H9 (cell line): ENCODE data around the gene GPRASP3. TPM values are rescaled to one million over a fixed set of nuclear protein-coding genes. Genes with fewer than 3 reads are reported as not detected.

Experiments
- DNase-seq: peaks from one replicate; pipeline ENCODE4 v3.0.0-alpha.2; 2017
- H2AFZ ChIP-seq: one replicate; pipeline ENCODE4 v1.6.1; 2013; ENCODE audit warnings: mild to moderate bottlenecking, low read length, control low read depth, moderate library complexity
- H2AK5ac ChIP-seq: 2 replicates; pipeline ENCODE4 v1.6.1; 2013; ENCODE audit warnings: low read length, control low read depth, mixed read lengths; ENCODE audit not compliant: insufficient read length
- H2BK120ac ChIP-seq: one replicate; pipeline ENCODE4 v1.6.1; 2013; ENCODE audit warnings: low read depth, mild to moderate bottlenecking, low read length, control low read depth, inconsistent platforms; ENCODE audit not compliant: poor library complexity, severe bottlenecking
- H2BK12ac ChIP-seq: 2 replicates; pipeline ENCODE4 v1.6.1; 2013; ENCODE audit warnings: low read length, control low read depth, mixed read lengths, low read depth; ENCODE audit not compliant: insufficient read length
- H2BK15ac ChIP-seq: 2 replicates; pipeline ENCODE4 v1.6.1; 2013; ENCODE audit warnings: low read depth, low read length, control low read depth
- H2BK20ac ChIP-seq: one replicate; pipeline ENCODE4 v1.6.1; 2013; ENCODE audit warnings: low read depth, mild to moderate bottlenecking, low read length, control low read depth, inconsistent platforms; ENCODE audit not compliant: poor library complexity, severe bottlenecking
- H2BK5ac ChIP-seq: 2 replicates; pipeline ENCODE4 v1.6.1; 2013; ENCODE audit warnings: low read length, control low read depth, mixed read lengths; ENCODE audit not compliant: insufficient read length
- H3K14ac ChIP-seq: 2 replicates; pipeline ENCODE4 v1.6.1; 2013; ENCODE audit warnings: low read length, control low read depth; ENCODE audit not compliant: insufficient read depth
- H3K18ac ChIP-seq: 2 replicates; pipeline ENCODE4 v1.6.1; 2013; ENCODE audit warnings: low read depth, mild to moderate bottlenecking, mixed read lengths, low read length, control low read depth; ENCODE audit not compliant: insufficient read length
- H3K23ac ChIP-seq: 2 replicates; pipeline ENCODE4 v1.6.1; 2013; ENCODE audit warnings: low read length, control low read depth, mixed read lengths, low read depth; ENCODE audit not compliant: insufficient read length
- H3K23me2 ChIP-seq: 2 replicates; pipeline ENCODE4 v1.6.1; 2013; ENCODE audit warnings: low read depth, mild to moderate bottlenecking, mixed read lengths, low read length, control low read depth; ENCODE audit not compliant: insufficient read length, poor library complexity, severe bottlenecking
- H3K27ac ChIP-seq: 2 replicates; pipeline ENCODE4 v1.5.1; 2013; ENCODE audit warnings: low read length, control low read depth, mixed read lengths, low read depth; ENCODE audit not compliant: insufficient read length
- H3K27me3 ChIP-seq: 2 replicates; pipeline ENCODE4 v1.6.1; 2013; ENCODE audit warnings: low read length, control low read depth, inconsistent platforms; ENCODE audit not compliant: insufficient read depth
- H3K4ac ChIP-seq: 2 replicates; pipeline ENCODE4 v1.6.1; 2013; ENCODE audit warnings: low read depth, mild to moderate bottlenecking, control low read depth, inconsistent platforms, low read length, moderate library complexity
- H3K4me1 ChIP-seq: 2 replicates; pipeline ENCODE4 v1.6.1; 2013; ENCODE audit warnings: low read length, control low read depth, inconsistent platforms; ENCODE audit not compliant: insufficient read depth
- H3K4me2 ChIP-seq: 2 replicates; pipeline ENCODE4 v1.6.1; 2013; ENCODE audit warnings: low read length, control low read depth, mixed read lengths; ENCODE audit not compliant: insufficient read length, insufficient read depth
- H3K56ac ChIP-seq: 2 replicates; pipeline ENCODE4 v1.6.1; 2013; ENCODE audit warnings: low read depth, mild to moderate bottlenecking, mixed read lengths, low read length, control low read depth; ENCODE audit not compliant: insufficient read length
- H3K79me1 ChIP-seq: 2 replicates; pipeline ENCODE4 v1.6.1; 2013; ENCODE audit warnings: low read depth, mild to moderate bottlenecking, moderate library complexity, low read length, control low read depth, inconsistent platforms; ENCODE audit not compliant: insufficient read depth, poor library complexity, severe bottlenecking
- H3K79me2 ChIP-seq: 2 replicates; pipeline ENCODE4 v1.6.1; 2013; ENCODE audit warnings: low read length, control low read depth, inconsistent platforms; ENCODE audit not compliant: insufficient read depth
- H3K9ac ChIP-seq: 2 replicates; pipeline ENCODE4 v1.6.1; 2013; ENCODE audit warnings: low read length, control low read depth, mixed read lengths; ENCODE audit not compliant: insufficient read length; ENCODE audit errors: extremely low read depth
- H3K9me3 ChIP-seq: one replicate; pipeline ENCODE4 v1.6.1; 2013; ENCODE audit warnings: low read depth, low read length, inconsistent platforms; ENCODE audit not compliant: control insufficient read depth
- H3T11ph ChIP-seq: one replicate; pipeline ENCODE4 v1.6.1; 2013; ENCODE audit warnings: mild to moderate bottlenecking, low read length, control low read depth, inconsistent platforms
- H4K20me1 ChIP-seq: one replicate; pipeline ENCODE4 v1.6.1; 2013; ENCODE audit not compliant: control insufficient read depth, insufficient read length, insufficient read depth
- H4K5ac ChIP-seq: 2 replicates; pipeline ENCODE4 v1.6.1; 2013; ENCODE audit warnings: low read depth, mild to moderate bottlenecking, mixed read lengths, low read length, control low read depth; ENCODE audit not compliant: insufficient read length
- H4K8ac ChIP-seq: replicated peaks from 2 replicates; pipeline ENCODE4 v1.6.1; 2013; ENCODE audit warnings: low read length, control low read depth, mixed read lengths, low read depth; ENCODE audit not compliant: insufficient read length
- H4K91ac ChIP-seq: 2 replicates; pipeline ENCODE4 v1.6.1; 2013; ENCODE audit warnings: low read depth, mild to moderate bottlenecking, moderate library complexity, mixed read lengths, low read length, control low read depth; ENCODE audit not compliant: insufficient read length
- H3K27ac Mint-ChIP-seq, 3 experiments: 2 replicates in 2 of 3; 3 replicates in 1 of 3; pipeline ENCODE4 v1.8.0; 2020 to 2021; ENCODE audit warnings: mixed read lengths in 3 of 3, mild to moderate bottlenecking in 1 of 3, moderate library complexity in 1 of 3
- H3K27me3 Mint-ChIP-seq: 2 replicates; pipeline ENCODE4 v1.8.0; 2021; ENCODE audit warnings: low read depth, mild to moderate bottlenecking, moderate library complexity, mixed read lengths
- H3K36me3 Mint-ChIP-seq, 3 experiments: 2 replicates in 2 of 3; 3 replicates in 1 of 3; pipeline ENCODE4 v1.8.0; 2020 to 2021; ENCODE audit warnings: low read depth in 3 of 3, mixed read lengths in 3 of 3; ENCODE audit not compliant: insufficient read depth in 1 of 3
- H3K4me1 Mint-ChIP-seq, 2 experiments: 2 replicates each; pipeline ENCODE4 v1.8.0; 2020; ENCODE audit warnings: mixed read lengths in 2 of 2
- H3K4me3 Mint-ChIP-seq, 2 experiments: 2 replicates in 1 of 2; 3 replicates in 1 of 2; pipeline ENCODE4 v1.8.0; 2020 to 2021; ENCODE audit warnings: mild to moderate bottlenecking in 2 of 2, mixed read lengths in 2 of 2, moderate library complexity in 1 of 2
- H3K9me3 Mint-ChIP-seq, 2 experiments: 2 replicates in 1 of 2; 3 replicates in 1 of 2; pipeline ENCODE4 v1.8.0; 2020; ENCODE audit warnings: mild to moderate bottlenecking in 2 of 2, mixed read lengths in 2 of 2, moderate library complexity in 1 of 2
- WGBS: extraction: QIAGEN DNeasy Blood & Tissue Kit; methylation state at CpG from one replicate; pipeline ENCODE4 v1.1.7; 2013; ENCODE audit warnings: missing lambda C conversion rate, low lambda C conversion rate, mixed read lengths; ENCODE audit not compliant: insufficient read length; ENCODE audit errors: extremely low coverage; 5-methylcytosine and 5-hydroxymethylcytosine counted together
- total RNA-seq: library from RNA; stranded (reverse); gene quantifications from 2 replicates; pipeline ENCODE4 v1.2.1, GENCODE V29; 2021
- TF ChIP-seq, protein P1 (sequence below): fragments of 200-600 bp; sonication (generic); conservative IDR thresholded peaks from 3 replicates; pipeline ENCODE4 v1.8.0; 2021; ENCODE audit warnings: antibody characterized with exemption, mild to moderate bottlenecking

Gene GPRASP3
- total RNA-seq, 1 experiment from 2014 or later: 4.8 TPM

DNA sequence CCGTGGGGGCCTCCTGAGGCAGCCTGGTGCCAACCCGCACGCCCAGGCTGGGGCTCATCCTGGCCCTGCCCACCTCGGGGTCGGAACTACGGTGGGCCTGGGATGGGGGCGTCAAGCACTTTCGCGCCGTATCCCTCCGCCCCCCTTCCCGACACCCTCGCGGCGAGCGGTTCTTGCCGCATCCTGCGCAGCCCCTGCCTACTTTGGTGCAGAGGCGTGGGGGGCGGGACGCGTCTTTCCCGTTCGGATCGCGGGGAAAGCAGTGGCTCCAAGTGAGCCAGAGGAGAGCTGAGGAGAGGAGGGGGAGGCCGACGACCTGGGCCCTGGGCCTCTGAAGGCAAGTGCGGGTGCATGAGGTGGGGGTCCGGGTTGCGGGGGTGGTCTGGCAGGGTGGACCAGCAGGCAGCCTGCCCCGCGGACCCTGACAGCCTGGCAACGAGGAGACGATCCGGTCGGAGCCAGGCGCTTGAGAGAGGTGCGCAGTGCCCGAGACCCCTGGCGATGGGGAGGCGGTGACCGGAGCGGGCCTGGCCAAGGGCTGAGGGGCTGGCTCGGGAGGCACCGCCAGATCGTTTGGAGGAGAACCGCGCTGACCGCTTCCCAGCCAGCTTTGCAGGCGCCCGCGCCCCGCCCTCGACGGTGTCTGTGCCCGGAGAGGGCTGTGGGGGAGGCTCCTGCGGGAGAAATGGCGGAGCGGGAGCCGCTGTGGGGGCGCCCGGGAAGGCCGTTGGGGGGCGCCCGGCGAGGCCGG, 8.2 kb upstream of the GPRASP3 start, which contains the start of gene GPRASP2:
GPRASP2 (plus strand) TSS at position 233 of the 751 bp plus-strand sequence. CDS start 2,422 bp downstream, outside the sequence.
- no CpG with 5 or more reads among the region's 68 CpGs for WGBS

More for the DNA sequence above, 8.2 kb upstream of the GPRASP3 start, which contains the start of gene GPRASP2:
- no peak within 1 kb of the TSS for H3T11ph ChIP-seq
- no peaks in the 10 kb centered on the region for H3K79me1 ChIP-seq
- peaks cover 17% of the 10 kb centered on the region for H3K9me3 ChIP-seq
- H3K9ac ChIP-seq: peak within 1 kb of the TSS; percentile 44
- H3K36me3 Mint-ChIP-seq: peaks cover 13 to 27% (median 16%) of the 10 kb centered on the region in 3 experiments
- no peak within 1 kb of the TSS for H3K27ac ChIP-seq
- no peak within 1 kb of the TSS for H3K4ac ChIP-seq
- TF ChIP-seq, protein P1, sequence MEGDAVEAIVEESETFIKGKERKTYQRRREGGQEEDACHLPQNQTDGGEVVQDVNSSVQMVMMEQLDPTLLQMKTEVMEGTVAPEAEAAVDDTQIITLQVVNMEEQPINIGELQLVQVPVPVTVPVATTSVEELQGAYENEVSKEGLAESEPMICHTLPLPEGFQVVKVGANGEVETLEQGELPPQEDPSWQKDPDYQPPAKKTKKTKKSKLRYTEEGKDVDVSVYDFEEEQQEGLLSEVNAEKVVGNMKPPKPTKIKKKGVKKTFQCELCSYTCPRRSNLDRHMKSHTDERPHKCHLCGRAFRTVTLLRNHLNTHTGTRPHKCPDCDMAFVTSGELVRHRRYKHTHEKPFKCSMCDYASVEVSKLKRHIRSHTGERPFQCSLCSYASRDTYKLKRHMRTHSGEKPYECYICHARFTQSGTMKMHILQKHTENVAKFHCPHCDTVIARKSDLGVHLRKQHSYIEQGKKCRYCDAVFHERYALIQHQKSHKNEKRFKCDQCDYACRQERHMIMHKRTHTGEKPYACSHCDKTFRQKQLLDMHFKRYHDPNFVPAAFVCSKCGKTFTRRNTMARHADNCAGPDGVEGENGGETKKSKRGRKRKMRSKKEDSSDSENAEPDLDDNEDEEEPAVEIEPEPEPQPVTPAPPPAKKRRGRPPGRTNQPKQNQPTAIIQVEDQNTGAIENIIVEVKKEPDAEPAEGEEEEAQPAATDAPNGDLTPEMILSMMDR: no peak
- peak within 1 kb of the TSS; percentile 86 to 93 for H3K4me3 Mint-ChIP-seq
- H2AFZ ChIP-seq: no peak within 1 kb of the TSS
- H3K27me3 ChIP-seq: no peaks in the 10 kb centered on the region; the same call in 1 of the 2 replicates
- no peaks in the 10 kb centered on the region for H4K20me1 ChIP-seq
- H3K27me3 Mint-ChIP-seq: peaks cover 20% of the 10 kb centered on the region
- 0 out of 7 replicates have a peak within 1 kb of the TSS, but pooled peaks of 1 of the 3 experiments have one; percentile 49 for H3K27ac Mint-ChIP-seq
- no peaks in the 10 kb centered on the region for H3K4me1 ChIP-seq
- H2BK5ac ChIP-seq: no peak within 1 kb of the TSS
- H4K91ac ChIP-seq: no peak within 1 kb of the TSS
- no peak within 1 kb of the TSS for H3K23ac ChIP-seq
- H3K14ac ChIP-seq: no peak within 1 kb of the TSS; the same call in 1 of the 2 replicates
- H3K4me1 Mint-ChIP-seq: peaks cover 2% of the 10 kb centered on the region in 2 experiments; a peak in 2 of 4 replicates
- H2BK15ac ChIP-seq: no peak within 1 kb of the TSS
- no peak within 1 kb of the TSS for H4K5ac ChIP-seq
- no peak within 1 kb of the TSS for H2BK20ac ChIP-seq
- H3K9me3 Mint-ChIP-seq: peaks cover 63 to 68% of the 10 kb centered on the region in 2 experiments
- DNase-seq: peak; percentile 58
- no peak within 1 kb of the TSS for H3K56ac ChIP-seq
- H4K8ac ChIP-seq: no peak within 1 kb of the TSS
- H3K18ac ChIP-seq: peak within 1 kb of the TSS; percentile 50
- no peak within 1 kb of the TSS for H2AK5ac ChIP-seq
- no peak within 1 kb of the TSS for H2BK12ac ChIP-seq
- H3K4me2 ChIP-seq: peak within 1 kb of the TSS; percentile 76
- H2BK120ac ChIP-seq: no peak within 1 kb of the TSS
- H3K79me2 ChIP-seq: no peaks in the 10 kb centered on the region
- H3K23me2 ChIP-seq: peaks cover 4% of the 10 kb centered on the region
